GM03348 (cell line): Measurements from ENCODE around the gene OR4D1.

ENCODE experiments used
- DNase-seq: peaks from one replicate; pipeline ENCODE4 v3.0.0; 2012; ENCODE audit warnings: low spot score

OR4D1 gene

DNA sequence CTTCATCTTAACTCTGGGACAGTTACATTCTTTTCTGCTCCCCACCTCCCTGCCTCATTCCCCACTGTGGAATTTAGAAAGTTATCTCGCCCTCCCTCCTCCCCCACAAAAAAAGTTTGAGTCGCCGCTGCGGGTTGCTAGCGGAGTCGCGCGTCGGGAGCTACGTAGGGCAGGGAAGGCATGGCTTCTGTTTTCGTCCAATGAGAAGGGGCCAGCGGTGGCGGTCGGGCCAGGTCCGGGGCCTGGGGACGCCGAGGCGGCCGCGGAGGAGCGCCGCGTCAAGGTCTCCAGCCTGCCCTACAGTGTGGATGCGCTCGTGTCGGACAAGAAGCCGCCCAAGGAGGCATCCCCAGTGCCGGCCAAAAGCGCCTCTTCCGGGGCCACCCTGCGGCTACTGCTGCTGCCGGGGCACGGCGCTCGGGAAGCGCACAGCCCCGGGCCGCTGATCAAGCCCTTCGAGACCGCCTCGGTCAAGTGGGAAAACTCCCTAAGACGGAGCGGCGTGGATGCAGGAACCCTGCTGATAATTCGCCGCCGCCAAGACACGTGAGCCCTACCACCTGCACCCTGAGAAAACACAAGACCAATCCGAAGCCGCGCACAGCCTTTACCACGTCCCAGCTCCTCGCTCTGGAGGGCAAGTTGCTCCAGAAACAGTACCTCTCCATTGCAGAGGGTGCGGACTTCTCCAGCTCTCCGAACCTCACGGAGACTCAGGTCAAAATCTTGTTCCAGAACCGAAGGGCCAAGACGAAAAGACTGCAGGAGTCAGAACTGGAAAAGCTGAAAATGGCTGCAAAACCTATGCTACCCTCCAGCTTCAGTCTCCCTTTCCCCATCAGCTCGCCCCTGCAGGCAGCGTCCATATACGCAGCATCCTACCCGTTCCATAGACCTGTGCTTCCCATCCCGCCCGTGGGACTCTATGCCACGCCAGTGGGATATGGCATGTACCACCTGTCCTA is 8.9 kb downstream of the OR4D1 start:
- DNase-seq = peak; percentile 20

GRCh38 chr17:58158181-58158580 is 10.0 kb downstream of the OR4D1 start:
- DNase-seq = no peak

DNA sequence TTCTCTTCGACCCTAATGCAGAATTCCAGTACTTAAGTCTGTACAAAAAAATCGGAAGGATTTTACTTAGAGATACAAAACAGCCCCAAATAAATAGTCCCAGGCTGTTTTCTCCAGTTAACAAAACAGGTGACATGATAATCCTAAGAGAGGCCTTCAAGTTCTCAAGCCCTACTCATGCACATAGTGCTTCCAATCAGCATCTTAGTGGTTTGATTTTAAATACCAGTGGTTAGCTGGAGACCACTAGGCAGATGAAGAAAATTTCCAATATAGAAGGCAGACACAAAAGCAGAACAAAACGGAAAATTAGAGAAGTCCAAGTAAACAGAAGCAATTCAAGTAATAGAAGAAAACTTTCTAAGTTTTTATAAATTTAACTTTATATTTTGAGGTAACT is 13.4 kb downstream of the OR4D1 start:
- no peak for DNase-seq

GRCh38 chr17:58165981-58166380 is 17.8 kb downstream of the OR4D1 start:
- no peak for DNase-seq

DNA sequence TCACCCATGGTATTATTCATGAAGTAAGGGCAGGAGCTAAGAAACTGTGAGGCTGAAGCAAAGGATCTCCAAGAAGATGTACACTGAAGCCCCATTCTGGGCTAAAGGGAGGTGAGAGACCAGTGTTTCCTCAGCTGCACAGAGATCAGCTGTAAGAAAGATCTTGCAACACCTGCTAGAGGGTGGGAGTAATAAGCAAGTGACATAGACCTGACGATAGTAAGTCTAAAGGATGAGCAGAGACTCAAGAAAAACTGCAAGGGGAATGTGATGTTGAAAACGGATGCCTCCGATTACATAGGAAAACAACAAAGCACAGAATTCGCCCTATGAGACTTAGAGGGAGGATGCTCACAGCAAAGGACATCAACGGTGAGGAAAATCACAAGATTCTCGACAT is 18.5 kb downstream of the OR4D1 start, which contains the start of gene OR4D2:
OR4D2 (plus strand) TSS at position 301 of the 400 bp plus-strand sequence. CDS start 2,674 bp downstream, outside the sequence.
- no peak for DNase-seq

- no peak for DNase-seq
Measured at GRCh38 chr17:58170622-58171021, 22.4 kb downstream of the OR4D1 start.

GRCh38 chr17:58172369-58173071 is 24.3 kb downstream of the OR4D1 start:
- DNase-seq = no peak

GRCh38 chr17:58174871-58175270 is 26.7 kb downstream of the OR4D1 start:
- no peak for DNase-seq

- no peak for DNase-seq
Measured at GRCh38 chr17:58176200-58176599, 28.0 kb downstream of the OR4D1 start.

- no peak for DNase-seq
Measured at GRCh38 chr17:58181796-58182195, 33.6 kb downstream of the OR4D1 start.

DNA sequence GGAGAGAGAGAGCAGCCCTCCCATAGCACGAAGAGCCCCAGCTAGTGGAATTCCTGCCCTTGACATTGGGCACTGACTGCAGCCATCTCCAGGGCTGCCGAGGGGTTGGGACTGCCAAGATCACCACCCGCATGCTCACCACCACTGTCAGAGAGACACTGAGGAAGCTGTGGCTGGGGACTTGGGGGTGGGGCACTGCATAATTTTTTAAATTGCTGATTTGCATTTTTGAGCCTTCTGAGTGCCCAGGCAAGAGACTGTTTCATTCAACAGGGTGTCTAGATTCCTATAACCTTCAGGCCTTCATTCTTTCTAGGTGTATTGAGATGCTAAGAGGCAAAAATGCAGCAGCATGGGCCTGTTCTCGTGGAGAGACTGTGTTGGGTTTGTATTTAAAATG is 35.3 kb downstream of the OR4D1 start:
- DNase-seq = no peak

DNA sequence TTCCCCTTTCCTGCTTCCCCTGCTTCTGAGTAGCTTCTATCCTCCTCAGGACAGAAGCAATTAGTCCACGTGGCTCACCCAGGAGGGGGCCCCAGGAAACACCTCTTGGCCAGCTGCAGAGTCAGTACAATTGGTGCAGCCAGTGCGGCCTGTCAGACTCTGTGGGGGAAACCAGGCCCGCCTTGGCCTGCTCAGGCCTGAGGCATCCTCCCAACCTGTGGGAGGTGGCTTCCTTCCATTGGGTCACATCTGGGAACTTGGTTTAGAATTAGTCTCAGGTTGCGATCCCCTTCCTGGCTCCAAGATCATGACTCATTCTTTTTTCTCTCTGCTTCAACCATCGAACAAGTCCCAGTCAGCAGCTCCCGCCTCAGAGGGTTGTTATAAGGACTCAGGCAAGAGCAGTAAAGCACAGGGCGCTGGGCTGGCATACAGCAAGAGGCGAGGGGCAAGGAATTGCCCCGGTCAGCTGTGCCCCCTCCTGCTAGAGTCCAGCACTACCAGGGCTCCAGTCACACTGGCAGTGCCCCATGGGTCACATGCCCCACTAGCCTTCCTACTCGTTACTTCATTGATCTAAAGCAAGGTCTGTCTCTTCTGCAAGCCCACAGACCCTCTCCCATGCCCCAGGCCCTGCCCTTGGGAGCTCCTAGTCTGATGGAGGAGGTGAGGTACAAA is 36.3 kb downstream of the OR4D1 start:
- no peak for DNase-seq

DNA sequence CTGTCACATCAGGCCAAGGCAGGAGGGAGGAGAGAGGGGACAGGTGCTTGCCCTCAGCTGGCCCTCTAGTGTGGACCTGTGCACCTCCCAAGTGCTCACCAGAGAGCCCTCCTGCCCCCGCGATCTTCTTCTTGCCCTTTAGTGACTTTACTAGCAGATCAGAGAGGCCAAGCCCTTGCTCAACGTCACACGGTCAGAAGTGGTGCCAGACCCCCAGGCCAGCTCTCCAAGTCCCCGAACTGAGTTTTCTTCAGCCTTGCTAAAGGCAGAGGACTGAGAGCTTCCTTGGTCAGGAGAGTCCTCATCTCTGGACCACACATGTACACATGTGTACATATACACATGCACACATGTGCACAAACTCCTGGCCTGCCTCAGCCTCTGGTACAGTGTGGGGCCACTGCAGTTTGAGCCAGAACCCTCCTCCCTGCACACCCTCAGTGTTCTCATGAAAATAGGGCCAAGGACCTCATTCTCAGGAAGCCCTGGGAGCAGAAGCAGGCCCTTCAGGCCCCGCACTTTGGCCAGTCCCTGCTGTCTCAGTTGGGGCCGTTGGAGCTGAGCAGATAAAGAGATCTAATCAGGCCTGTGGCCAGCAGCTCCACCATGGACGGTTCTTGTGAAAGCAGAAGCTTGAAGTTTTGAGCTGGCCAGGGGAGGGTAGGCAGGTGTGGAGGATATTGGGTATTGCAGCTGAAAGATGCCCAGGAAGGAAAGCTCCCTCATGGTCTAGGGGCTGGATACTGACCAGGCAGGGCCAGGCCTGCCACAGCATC is 37.0 kb downstream of the OR4D1 start:
- no peak for DNase-seq

- DNase-seq = no peak
Measured at GRCh38 chr17:58186591-58186990, 38.4 kb downstream of the OR4D1 start.

DNA sequence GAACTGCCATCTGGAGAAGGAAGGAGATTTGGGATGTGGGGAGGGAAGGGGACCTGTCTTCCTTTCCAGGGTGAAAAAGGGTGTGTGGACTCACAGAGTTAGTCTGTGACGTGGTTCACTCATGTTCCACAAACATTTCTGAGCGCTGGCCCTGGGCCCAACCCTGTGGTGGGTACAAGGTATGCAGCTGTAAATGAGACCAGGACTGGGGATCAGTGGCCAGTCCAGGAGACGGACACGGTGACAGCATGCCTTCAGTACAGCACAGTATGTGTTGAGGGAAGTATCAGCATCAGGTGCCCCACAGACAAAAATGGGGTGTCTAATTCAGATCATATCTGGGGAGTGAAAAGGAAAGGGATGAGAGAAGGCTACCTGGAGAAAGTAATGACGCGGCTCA is 38.9 kb downstream of the OR4D1 start:
- DNase-seq = no peak

DNA sequence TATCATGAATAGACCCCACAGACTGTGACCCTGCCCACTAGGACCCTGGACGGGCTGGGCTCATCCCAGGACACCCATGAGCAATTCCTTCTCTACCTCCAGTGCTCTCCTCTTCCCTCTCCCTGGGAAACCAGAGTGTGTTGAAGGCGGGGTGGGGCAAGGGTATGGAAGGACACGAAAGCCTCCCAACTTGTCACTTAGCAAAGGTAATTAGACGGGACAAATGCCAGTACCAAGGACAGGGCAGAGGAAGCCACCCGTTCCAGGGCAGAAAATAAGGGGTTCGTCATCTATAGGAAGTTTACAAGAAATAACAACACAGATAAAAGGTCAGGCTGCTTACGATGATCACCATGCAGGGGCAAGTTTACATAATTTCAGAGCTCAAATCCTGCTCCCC is 39.5 kb downstream of the OR4D1 start:
- no peak for DNase-seq

DNA sequence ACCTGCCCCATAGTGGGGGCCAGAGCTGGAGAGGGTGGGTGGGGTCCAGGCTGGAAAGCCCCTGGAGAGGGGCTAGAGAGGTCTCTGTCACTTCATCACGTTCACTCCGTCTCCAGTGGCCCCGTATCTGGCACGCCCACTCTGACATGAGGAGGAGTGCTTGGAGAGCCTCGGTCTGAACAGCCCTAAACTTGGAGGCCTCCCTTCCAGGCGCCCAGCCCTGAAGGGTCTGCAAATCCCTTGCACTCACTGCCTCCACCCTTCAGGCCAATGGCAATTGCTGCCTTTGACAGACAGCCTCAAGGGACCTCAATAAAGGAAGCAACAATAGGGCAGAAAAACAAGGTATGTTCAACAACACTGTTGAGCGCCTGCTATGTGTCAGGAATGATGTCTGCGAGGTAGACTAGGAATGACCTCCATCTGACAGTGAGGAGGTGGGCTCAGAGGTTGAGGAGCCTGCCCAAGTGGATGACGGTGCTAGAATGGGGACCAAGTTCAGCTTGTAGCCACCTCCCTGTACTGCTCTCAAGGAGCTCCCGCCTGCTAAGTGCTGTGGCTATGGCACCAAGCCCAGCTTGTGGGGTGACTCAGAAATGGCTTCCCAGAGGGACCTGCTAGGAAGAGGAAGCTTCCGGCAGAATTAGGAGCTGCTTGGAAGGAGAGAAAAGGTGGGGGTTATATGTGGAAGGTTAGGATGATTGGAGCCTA is 41.4 kb downstream of the OR4D1 start:
- DNase-seq = peak; percentile 91

DNA sequence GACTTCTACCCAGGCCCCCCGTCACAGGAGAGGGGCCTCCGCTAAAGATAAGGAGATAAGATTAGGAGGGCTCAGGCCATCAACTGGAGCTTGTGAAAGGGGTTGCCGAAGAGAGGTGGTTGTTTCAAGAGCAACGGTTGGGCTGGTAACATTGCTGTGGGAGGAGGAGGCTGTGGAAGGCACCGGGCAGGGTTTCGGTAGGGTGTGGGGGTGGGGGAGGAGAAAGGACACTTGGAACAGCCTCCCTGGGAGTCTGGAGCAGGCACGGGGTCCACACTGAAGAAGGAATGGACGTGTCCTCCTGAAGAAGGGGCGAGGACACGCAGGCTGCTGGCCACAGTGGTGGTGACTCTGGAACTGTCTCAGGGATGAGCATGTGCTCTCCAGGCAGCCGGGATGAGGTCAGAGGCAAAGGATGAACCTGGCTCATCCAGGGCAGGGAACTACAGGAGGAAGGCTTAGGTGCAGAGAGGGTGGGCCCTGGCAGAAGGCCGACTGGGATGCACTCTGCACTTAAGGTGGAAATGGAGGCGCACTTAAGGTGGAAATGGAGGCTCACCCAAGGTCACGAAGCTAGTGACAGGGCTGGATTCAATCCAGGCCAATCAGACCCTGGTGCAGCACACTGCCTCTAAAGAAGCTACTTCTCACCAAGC is 43.2 kb downstream of the OR4D1 start:
- DNase-seq = no peak

DNA sequence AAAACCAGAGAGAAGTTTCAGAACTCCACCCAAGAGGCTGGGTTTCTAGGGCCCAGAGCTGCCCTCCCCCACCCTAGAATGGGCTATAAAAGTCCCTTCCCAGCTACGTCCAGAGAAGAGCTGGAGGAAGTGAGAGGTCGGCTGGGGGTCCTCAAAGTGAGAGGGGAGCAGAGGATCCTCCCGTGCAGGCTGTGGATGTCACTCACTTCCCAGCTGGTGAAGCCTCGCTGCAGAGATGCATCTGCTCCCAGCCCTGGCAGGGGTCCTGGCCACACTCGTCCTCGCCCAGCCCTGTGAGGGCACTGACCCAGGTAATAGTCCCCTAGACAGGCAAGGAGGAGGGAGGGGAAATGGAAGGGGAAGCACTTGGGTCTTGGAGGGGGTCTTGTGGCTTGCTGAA is 44.4 kb downstream of the OR4D1 start, which contains the start of gene EPX:
EPX (plus strand) TSS at position 115 of the 400 bp plus-strand sequence; CDS start at position 236, 121 bp downstream.
- DNase-seq = no peak

DNA sequence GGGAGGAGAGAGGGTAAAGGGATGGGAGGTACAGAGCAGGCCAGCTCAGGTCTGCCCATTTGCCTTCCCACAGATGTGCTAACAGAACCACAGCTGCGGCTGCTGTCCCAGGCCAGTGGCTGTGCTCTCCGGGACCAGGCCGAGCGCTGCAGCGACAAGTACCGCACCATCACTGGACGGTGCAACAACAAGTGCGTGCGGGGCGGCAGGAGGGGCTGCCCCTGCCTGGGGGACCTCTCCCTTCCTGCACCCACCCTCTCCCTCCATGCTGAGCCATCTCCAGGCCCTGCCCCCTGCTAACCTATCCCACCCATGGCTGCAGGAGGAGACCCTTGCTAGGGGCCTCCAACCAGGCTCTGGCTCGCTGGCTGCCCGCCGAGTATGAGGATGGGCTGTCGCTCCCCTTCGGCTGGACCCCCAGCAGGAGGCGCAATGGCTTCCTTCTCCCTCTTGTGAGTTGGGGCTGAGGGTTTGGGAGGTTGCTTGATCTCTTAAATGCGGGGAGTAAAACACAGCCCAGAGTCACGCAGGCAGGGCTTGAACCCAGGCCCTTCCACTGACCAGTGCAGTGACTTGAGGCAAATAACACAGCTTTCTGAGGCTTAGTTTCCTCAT is 45.6 kb downstream of the OR4D1 start:
- no peak for DNase-seq
